ENCODE data around the gene PCARE.
A peak's percentile ranks its signal among the peaks of the same experiment; 100 is the strongest.

The PCARE gene

DNA sequence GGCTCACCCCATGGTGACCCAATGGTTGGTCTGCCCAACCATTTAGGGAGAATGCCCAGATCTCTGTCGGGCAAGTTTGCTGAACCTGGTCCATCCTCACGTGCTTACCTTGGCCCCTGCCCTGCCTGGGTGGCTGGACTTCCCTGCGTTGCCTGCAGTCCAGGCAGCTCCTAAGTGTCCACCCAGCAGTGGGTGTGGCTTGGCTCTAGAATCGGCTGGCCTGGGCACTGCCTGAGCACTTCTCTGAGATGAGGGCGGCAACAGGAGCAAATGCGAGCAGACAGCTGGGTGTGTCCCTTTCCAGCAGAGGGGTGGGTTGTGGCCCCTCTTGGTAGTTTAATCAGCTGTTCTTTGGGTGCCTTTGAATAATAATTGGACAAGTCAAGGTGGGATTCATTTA, 11.3 kb downstream of the PCARE start:
- DNase-seq (ENCODE audit: low read depth) = no peak

DNA sequence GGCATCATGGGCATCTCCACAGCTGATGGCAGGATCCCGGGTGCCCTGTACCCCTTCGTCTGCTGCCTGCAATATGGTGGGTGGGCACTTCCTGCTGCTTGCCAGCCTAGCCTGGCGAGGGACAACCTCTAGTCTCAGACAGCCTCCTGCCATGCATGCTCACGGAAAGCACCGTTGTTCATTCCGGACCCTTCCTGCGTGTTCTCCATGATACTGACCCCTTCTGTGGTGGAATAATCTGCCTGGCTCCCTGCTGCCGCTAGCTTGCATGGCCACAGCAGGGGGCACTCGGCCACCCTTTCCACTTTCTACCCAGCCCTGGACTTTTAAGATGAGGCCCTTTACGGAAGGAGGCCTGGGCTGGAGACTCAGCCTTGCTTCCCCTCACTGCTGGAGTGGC, 12.0 kb downstream of the PCARE start:
- no peak for DNase-seq (ENCODE audit: low read depth)

DNA sequence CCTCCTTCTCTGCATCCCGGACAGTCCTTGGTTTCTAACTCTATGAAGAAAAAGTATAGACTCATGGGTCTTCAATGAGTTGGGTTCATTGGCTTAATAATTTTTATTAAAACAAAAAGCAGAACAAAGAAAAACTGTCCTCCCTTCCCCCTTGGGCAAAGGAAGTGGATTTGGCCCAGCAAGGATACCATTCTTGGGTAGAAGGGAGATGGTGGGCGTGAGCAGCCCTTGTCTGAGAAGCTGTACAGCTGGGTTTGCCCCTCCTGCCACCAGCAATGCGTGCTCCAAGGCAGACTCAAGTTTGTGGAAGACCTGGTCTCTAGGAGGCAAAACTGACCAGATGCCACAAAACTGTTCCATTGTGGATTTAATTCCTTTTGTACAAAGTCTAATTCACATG, 12.7 kb downstream of the PCARE start:
- DNase-seq (ENCODE audit: low read depth) = no peak

DNA sequence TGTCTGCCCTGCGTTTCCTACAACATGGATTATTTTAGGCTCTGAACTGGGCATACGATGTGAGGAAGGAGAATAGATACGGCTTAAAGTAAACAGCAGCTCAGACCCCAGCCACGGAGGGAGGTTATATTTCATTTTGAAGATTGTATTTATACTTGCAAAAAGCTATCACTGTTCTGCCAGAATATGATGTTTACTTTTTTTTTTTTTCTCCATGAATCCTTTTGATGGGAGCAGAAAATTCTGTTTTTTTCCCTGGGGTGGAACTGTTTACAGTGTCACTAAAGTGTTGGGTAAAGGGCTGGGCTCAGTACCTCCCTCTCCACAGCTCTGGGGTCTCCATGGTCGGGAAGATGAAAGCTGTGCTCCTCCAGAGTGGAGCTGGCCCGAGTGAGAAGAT, 13.1 kb downstream of the PCARE start:
- no peak for DNase-seq (ENCODE audit: low read depth)

DNA sequence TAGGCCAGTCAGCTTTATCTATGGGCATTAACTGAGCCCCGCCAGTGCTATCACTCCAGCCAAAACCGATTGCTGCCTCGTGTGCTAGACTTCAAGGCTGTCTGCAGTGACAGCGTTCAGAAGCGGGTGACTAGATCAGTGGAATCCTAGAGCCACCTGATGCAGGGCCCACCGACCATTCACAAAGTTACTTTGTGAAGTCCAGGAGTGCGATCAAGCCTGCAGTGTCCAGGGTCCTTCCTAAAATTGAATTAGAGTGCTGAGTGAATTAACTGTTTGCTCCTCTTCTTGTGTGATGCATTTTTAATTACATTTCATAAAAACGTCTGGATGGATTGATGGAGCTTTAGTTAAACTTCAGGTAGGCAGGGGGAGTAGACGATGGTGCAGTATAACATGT, 13.9 kb downstream of the PCARE start:
- DNase-seq (ENCODE audit: low read depth) = no peak

DNA sequence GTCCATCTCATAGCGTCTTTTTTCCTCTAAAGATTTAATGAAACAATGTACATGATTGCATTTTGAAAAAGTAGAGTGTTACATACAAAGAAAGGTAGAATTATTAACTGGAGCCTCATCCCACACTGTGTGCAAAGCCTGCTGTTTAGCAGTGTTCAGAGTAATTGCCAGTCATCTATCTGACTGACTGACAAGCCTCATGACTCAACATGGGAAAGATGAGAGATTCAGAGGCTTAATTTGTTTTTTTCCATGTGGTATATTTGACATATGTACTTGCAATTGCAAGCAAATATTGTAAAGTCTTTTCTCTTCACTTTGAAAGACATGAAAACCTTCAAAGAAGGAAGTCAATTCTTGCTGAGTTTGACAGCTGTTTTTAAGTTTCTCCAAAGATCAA, 14.7 kb downstream of the PCARE start:
- no peak for DNase-seq (ENCODE audit: low read depth)

DNA sequence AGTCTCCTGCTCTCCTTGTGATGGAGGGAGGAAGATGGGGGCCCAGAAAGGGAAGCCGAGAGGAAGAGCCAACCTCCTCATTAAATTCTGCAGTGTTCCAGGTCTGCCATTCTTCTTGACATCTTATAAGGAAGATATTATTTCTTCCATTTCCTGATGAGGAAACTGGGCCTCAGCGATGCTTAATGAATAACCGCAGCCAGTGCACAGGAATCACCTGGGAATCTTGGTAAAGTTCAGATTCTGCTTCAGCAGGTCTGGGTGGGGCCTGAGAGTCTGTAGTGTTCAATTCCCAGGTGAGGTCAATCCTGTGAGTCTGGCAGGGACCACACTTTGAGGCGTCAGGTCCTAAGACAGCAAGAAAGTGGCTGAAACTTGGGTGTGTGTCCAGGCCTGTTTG, 17.3 kb downstream of the PCARE start:
- DNase-seq (ENCODE audit: low read depth) = no peak

DNA sequence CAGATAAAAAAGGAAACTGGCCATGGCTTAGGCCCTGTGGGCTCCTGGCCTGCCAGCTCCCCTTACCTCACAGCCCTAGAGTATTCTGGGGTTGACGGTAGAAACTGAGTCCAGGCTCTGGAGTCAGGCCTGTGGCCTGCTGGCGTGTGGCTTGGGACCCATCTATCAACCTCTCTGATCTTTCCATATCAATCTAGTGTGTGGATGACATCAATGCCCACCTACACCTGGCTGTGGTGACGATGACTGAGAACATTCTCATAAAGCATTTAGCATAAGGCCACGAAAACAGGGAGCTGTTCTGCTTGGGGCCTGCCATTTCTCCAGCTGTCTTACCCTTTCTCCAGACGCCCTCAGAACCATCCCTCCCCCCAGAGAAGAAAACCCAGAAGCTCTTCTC, 17.9 kb downstream of the PCARE start:
- DNase-seq (ENCODE audit: low read depth) = no peak

DNA sequence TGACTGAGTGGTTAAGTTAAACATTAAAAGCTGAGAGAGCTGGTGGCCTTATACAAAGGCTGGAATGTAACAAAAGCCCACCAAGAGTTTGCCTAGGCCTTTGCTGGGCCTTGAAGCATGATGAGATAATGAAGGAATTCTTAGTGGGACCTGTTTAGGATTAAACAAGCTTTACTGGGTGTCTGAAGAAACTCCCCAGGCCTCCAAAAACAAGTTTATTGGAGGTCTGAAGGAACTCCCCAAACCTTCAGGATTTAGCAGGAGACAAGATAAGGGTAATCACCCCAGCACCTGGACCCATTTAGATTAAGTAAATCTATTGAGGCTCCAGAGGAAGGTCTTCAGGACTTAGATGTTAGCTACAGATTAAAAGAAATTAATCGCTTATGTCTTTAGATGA, 18.7 kb downstream of the PCARE start:
- DNase-seq (ENCODE audit: low read depth) = no peak

DNA sequence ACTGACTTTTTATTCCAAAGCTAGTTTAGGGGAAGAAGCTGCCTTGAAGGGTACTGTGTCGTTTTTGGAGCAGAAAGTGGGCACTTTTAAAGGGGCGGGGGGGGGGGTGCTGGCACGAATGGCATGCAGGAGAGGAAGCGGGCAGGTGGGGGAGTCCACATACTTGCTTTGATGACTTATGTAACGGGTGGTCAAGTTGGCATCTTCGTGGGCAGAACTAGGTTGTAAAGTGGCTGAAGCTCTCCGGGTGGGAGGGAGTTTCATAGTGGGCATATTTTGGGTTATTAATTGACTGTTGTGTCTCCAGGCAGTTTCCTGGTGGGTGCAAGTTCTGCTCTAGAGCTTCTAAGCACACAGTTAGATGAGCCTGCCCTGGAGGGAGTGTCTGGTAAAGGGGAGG, 19.9 kb downstream of the PCARE start:
- no peak for DNase-seq (ENCODE audit: low read depth)

DNA sequence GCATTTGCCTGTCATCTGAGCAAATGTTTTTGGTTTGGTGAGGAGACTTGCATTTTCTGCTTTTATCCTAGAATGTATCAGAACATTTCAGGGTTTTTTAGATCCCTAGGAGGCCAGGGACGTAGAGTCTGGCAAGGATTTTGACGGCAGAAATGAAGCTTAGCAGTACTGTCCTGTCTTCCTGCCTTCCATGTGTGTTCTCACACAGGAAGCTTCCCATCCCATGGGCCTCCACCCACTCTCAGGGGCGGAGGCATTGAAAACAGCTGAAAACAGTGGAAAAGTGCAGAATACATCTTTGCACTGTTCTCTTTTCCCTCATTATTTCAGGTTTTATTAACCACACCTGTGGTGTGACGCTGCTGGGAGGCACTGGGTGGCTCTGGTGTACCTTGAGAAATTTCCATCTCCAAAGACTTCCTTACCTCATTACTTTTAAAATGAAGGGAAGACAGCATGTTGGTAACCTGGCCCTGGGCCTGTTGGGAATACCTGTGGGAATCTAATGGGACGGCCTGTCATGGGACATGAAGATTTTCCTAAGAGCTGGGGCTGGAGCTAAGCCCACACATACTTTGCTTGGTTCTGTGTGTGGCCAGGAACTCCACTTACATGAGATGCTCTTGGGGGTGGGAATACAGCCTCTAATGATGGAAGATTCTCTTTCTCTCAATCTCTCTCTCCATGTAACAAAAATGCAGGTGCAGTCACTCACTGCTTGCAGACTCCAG, 20.5 kb downstream of the PCARE start:
- peak; percentile 8 for DNase-seq (ENCODE audit: low read depth)

DNA sequence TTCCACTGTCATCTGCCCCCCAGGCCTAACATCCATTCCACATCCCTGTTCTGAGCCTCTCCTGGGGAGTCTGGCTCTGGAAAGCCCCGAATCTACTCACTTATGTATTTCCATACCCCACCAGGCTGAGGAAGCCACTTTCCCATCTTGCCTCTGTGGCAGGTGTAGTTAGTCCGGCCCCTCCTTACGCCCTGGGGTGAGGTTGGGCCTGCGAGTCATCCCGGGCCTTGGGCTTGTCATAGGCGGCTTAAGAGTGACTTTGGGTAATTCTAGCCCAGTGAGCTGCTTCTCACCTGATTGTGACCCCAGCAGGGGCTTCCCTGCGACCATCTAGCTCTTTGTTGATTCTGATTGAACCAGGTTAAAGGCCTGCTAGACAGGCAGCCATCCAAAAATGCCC, 21.1 kb downstream of the PCARE start:
- peak; percentile 43 for DNase-seq (ENCODE audit: low read depth)

DNA sequence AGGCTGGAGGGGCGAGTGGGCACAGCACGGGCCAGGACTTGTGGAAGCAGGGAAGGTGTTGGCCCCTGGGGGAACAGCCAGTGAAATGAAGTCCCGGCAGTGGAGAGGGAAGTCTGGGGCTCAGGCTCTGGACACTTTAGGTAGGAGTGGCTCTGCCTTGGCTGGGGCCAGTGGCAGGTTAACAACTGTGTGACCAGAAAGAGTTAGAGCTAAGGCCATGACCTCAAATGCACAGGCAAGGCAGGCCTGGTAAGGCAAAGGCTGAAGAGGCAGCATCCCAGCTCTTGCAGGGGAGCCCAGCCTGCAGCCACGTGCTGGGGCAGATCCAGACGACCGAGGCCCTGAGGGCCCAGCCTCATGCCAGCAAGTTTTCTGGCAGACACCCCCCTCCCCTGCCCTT, 21.5 kb downstream of the PCARE start:
- DNase-seq (ENCODE audit: low read depth) = no peak

DNA sequence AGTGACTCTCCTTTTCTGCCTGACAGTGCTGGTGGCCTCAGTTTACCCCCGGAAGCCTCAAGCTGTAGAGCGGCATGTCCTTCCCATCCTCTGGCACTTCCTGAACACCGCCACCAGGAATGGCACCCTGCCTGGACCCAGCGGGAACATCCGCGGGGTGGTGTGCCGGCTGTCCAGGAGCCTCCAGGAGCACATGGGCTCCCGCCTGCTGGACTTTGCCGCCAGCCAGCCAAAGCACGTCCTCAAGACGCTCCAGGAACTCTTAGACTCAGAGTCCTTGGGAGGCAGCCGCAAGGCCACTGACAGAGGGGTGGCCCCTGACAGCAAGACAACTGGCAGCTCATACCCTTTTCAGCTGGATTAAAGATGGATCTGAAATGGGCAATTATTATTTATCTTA, 22.6 kb downstream of the PCARE start:
- DNase-seq (ENCODE audit: low read depth) = no peak

DNA sequence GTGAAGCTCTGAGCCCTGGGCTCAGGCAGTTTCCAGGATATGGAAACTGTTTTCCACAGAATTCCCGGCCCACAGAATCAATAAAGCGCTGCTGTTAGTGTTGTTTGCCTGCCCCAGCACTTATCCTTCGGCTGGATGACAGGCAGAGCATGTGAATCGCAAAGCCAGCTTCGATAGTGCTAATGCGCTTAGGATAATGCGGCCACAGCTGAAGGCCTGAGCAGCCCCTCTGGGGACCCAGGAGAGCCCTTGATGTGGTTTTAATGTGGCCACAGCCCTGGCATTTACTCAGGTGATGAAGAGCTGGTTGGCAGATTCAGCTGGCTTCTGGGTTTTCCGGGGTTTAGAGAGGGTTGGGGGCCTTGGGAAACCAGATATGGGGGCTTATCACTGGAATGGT, 23.7 kb downstream of the PCARE start:
- no peak for DNase-seq (ENCODE audit: low read depth)

DNA sequence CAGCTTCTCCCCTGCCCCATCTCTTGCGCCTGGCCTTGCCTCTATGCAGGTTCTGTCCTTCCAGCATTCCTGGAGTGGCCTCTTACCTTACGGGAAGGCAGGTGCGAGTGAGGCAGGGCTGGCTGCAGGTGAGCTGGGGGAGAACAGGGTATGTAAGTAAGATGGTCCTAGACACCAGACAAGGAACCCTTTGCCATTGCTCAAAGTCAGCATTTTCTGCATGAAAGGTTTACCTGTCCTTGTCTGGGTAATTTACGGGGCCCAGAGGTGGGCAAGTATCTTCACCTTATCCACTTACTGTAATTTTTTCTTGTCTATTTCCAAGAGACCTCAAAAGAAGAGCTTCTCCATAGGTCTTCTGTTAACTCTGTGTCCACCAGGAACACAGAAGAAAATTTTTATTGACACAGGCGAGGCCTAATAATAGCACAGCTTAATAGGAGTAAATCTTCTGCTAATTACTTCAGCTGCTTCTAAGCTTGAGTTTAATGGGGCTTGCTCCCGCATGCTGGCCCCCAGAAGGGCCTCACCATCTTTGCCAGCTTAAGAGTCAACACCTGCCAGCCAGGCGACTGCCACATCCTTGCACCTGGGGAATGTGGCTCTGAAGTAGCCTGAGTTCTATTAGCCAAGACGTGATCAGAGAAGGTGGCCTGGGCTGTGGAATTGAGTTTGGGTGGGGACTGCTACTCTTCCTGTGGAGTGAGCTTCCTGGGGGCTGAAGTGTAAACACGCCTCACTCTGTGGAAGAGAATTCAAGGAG, 27.1 kb downstream of the PCARE start:
- DNase-seq (ENCODE audit: low read depth) = no peak

DNA sequence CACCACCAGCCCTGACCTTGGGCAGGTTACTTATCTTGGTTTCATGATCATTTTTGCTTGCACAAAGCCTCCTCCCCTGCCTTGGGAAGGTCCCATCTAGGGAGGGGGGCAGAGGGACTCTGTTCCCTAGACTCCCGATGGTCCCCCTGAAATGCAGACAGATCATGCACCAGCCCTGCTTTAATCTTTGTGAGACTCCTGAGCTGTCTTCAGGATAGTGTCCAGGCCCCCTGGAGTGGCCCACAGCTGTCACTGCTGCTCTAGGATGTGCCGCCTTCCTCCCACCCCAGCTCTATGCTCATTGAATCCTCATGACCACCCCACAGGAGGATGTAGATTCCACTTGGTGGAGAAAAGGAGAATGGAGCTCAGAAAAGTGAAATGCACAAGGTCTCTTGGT, 28.0 kb downstream of the PCARE start:
- DNase-seq (ENCODE audit: low read depth) = no peak

DNA sequence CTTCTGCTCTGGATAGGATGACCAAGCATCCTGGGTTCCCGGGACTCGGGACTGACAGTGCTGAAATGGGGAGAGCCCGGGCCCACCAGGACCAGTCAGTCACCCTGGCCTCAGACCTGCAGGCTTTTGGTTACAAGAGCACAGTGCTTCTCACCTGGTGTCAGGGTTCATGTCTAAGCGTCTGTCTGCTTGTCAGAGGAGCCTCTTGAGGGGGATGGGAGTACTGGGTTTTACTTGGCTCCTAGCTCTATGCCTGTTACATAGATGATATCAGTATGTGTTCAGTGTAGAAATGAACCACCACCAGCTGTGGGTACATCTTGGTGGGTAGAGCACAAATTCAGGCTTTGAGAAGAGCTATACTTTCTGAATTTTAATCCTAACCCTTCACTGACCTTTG, 29.9 kb downstream of the PCARE start:
- DNase-seq (ENCODE audit: low read depth) = no peak

DNA sequence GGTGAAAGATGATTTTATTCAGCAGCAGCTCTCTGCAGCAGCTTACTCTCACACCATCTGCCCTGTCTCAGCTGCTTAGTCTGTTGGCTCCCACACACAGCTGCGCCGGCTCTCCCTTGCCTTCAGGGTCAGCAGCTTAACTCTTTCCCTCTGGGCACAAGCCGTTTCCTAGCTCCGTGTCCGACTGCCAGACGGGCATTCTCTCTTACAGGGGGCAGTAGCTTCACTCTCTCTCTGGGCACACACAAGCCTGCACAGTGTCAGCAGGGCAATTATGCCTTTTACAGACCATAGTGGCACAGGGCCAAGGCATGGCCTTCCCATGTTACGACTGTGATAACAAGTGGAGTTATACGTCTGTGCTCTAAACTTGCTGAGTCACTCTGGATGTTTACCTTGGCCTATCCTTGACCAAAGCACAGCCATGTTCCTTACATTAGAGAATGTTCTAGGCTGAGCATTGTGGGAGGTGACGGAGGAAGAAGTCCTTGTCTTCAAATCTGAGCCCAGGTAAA, 31.7 kb downstream of the PCARE start:
- peak; percentile 15 for DNase-seq (ENCODE audit: low read depth)

DNA sequence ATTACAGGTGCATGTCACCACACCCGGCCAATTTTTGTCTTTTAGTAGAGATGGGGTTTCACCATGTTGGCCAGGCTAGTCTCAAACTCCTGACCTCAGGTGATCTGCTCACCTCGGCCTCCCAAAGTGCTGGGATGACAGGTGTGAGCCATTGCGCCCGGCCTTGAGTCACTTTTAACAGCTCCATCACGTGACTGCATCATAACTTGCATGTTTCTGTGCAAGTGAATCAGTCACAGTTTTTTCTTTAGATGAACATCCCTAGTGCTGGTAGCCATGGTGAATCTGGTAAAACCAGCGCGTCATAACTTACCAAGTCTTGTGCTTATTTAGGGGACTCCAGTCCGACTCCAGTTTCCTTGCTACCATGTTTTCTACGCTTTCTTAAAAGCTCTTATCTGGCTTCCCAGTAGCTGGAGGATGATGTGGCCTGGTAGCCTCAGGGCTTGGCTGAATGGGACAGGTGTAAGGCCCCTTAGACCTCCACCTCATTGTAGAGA, 33.1 kb downstream of the PCARE start:
- DNase-seq (ENCODE audit: low read depth) = no peak

DNA sequence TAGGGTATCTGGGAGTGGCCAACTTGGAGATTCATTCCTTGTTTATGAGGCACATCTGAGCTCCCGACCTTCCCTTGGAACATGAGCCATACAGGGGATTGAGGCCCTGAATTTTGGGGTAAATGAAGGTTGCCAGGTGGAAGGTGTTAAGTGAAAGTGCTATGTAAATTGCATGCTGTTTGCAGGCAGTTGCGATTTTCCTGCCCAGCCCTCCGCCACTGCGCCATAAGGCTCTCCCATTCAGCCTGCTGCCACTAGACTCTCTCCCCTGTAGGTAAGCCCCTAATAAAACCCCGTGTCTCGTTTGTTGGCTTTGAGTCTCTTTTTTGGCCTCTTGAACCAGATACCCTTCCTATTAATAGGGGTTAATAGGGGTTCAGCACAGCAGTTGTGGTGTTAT, 33.8 kb downstream of the PCARE start:
- DNase-seq (ENCODE audit: low read depth) = no peak

DNA sequence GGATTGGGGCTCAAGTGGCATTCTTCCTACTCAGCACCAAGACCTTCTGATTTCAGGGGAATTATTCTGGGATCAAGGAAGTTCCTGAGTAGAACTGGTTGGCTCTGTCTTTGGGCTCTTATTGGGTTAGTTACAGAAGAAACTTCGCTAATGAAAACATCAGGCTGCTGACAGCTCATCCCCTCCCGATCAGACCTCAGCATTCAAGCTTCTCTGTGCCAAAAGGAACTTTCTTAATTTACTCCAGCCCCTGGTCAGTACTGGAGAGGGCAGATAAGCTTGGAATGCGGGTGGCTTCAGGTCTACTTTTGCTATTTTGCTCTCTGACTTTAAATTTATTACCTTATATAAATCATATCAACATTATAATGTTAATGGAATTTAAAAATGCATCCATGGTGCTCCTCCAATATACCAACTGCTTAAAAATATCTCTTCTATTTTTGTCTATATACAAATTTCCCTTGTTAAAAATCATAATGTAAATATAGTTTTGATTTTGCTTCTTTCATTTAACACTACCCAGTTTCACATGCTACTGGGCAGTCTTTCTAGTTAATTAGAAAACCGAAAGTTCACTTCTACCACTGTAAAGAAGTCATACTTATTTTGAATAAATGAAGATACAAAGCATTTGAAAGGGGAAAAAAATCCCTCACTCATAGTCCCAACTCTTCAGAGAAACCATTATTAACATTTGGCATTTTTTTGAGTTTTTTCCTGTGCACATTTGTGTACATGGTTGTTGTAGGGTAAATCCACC, 34.4 kb downstream of the PCARE start:
- DNase-seq (ENCODE audit: low read depth) = no peak
